ENCODE data around the gene ZBTB46.

DNA sequence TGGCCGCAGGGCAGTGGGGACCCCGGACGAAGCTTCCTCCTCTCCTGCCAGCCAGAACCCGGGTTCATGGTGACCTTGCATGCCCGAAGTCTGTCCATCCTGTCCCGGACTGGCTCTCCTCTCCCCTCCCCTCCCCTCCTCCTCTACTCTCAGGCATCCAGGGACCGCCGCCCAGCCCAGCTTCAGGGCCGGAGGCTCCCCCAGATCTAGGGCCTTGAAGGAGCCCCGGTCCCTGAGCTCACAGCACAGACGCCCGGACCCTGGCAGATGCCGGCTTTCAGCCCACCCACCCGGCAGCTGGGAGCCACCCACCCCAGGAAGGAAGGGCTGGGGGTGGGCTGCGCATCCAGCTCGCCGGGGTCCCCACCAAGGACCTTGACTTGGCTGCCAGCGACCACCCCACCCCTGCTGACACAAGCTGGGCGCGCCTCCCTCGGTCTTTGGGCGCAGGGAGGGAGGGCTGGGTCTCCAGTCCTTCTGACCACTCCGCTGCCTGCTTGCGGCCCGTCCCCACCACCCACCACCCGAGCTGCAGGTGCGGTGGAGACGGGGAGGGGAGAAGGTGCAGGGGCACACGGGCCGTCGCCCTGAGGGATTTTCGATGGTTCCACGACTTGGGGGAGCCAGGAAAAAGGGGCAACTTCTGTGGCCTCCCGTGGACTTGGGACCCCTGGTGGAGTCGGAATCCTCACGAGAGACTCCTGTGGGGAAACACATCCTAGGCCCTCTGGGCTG is 24.5 kb upstream of the ZBTB46 start:
- TF ChIP-seq, protein P1, sequence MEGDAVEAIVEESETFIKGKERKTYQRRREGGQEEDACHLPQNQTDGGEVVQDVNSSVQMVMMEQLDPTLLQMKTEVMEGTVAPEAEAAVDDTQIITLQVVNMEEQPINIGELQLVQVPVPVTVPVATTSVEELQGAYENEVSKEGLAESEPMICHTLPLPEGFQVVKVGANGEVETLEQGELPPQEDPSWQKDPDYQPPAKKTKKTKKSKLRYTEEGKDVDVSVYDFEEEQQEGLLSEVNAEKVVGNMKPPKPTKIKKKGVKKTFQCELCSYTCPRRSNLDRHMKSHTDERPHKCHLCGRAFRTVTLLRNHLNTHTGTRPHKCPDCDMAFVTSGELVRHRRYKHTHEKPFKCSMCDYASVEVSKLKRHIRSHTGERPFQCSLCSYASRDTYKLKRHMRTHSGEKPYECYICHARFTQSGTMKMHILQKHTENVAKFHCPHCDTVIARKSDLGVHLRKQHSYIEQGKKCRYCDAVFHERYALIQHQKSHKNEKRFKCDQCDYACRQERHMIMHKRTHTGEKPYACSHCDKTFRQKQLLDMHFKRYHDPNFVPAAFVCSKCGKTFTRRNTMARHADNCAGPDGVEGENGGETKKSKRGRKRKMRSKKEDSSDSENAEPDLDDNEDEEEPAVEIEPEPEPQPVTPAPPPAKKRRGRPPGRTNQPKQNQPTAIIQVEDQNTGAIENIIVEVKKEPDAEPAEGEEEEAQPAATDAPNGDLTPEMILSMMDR (conservative IDR thresholded peaks at IDR 0.05): no peak
- no peak for TF ChIP-seq EZH2 (IDR thresholded peaks at IDR 0.05; ENCODE audit: low read depth)
